Naive thymus-derived CD8-positive, alpha-beta T cell (primary cell): ENCODE measurements around the gene CILP. TPM values are rescaled to one million over a fixed set of nuclear protein-coding genes. Genes with fewer than 3 reads are reported as not detected.
"Not testable (repeated sequence)": the region's sequence is repeated elsewhere in the genome, so short reads cannot be mapped to it uniquely, and the experiment has no call there.

Source experiments
- ATAC-seq, 2 donors: fragments of 150-1000 bp; cut with Tn5 transposase in 1 of 2; sonication (Bioruptor Pico), chemical (Tn5 transposase) in 1 of 2; 1 replicate in 1 of 2; 2 replicates in 1 of 2; pipeline ENCODE4 v1.10.0; 2021; ENCODE audit warnings: mild to moderate bottlenecking in 2 of 2, moderate library complexity in 2 of 2
- POLR2A ChIA-PET: fragments of 350-600 bp; sonication (Branson Sonifier 250); formaldehyde crosslinking; loops from one replicate; lab custom pipeline; 2021; ENCODE audit warnings: antibody characterized with exemption; lab: Charles Lee
- DNase-seq, 10 donors: peaks; one replicate each; pipeline versions ENCODE4 v3.0.0 to v3.0.0-alpha.2; 2020 to 2022
- H3K27ac Mint-ChIP-seq, 10 donors: one replicate each; pipeline ENCODE4 v1.8.0; 2020 to 2022; ENCODE audit warnings: mild to moderate bottlenecking in 10 of 10, mixed read lengths in 10 of 10, moderate library complexity in 4 of 10, inconsistent platforms in 1 of 10
- H3K27me3 Mint-ChIP-seq, 5 donors: one replicate each; pipeline ENCODE4 v1.8.0; 2021 to 2022; ENCODE audit warnings: mixed read lengths in 5 of 5
- H3K36me3 Mint-ChIP-seq, 3 donors: one replicate each; pipeline ENCODE4 v1.8.0; 2020 to 2022; ENCODE audit warnings: mixed read lengths in 3 of 3, mild to moderate bottlenecking in 2 of 3, inconsistent platforms in 1 of 3
- H3K4me1 Mint-ChIP-seq, 4 donors: one replicate each; pipeline ENCODE4 v1.8.0; 2021 to 2022; ENCODE audit warnings: mixed read lengths in 4 of 4
- H3K4me3 Mint-ChIP-seq, 10 donors: one replicate each; pipeline ENCODE4 v1.8.0; 2020 to 2022; ENCODE audit warnings: mild to moderate bottlenecking in 10 of 10, mixed read lengths in 10 of 10, moderate library complexity in 6 of 10, inconsistent platforms in 1 of 10
- H3K9me3 Mint-ChIP-seq, 9 donors: one replicate each; pipeline ENCODE4 v1.8.0; 2020 to 2022; ENCODE audit warnings: mixed read lengths in 9 of 9, mild to moderate bottlenecking in 3 of 9, inconsistent platforms in 1 of 9, moderate library complexity in 1 of 9
- polyA plus RNA-seq, 3 donors: library from polyadenylated mRNA; unstranded; fragments of 300-500 nt; fragmentation: Illumina TruSeq; gene quantifications; one replicate each; pipeline ENCODE4 v1.2.3, GENCODE V29; 2021
- total RNA-seq, 8 experiments: library from RNA in 2 of 8; stranded (reverse) in 2 of 8; gene quantifications; one replicate each; pipeline ENCODE4 v1.2.3 and lab custom pipeline; 2021 to 2026

CILP gene
- total and polyA plus RNA-seq, 5 experiments from 2014 or later: 0.10 to 0.44 (median 0.44) TPM; not detected in 2

DNA sequence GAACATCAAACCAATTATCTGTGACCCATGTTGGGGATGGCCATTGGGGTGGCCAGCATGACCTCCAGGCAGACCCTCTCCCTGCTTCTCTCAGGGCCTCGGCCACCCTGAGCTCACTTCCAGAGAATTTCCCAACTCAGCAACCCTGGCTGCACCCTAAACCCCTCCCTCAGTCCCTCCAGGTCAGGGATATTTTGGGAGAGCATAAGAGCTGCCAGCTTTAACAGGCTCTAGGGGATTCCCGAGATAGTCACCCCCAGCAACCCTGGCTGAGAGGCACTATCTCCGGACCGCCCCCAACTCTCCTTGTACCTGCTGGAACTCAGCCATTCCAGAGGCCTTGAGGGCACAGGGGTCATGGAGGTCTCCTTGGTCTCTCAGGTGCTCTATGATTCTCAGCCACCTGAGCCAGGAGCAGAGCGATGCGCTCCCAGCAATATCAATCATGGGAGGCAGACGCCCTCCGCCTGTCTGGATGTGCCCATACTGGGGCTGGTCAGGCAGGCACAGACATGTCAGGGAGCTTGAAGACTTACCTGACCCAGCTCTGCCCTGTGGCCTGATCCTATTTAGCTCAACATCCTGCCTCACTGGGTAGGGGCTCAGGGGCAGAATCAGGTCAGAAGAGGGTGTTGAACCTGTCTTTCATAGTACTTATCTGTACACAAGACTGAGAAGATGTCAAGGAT lies 34.9 kb upstream of the CILP start:
- Mint-ChIP-seq H3K4me1 (peaks cover 3 to 16% (median 9%) of the 10 kb centered on the region in 4 donors), H3K27me3 (no peaks in the 10 kb centered on the region), H3K4me3 (no peak overlapping the region), H3K36me3 (peaks cover 3 to 27% (median 19%) of the 10 kb centered on the region in 3 donors), H3K9me3 (no peaks in the 10 kb centered on the region), H3K27ac (peak overlapping the region in 1 of 10 donors; percentile 17)
- POLR2A ChIA-PET: no interaction called here
- ATAC-seq (no peak), DNase-seq (no peak)

DNA sequence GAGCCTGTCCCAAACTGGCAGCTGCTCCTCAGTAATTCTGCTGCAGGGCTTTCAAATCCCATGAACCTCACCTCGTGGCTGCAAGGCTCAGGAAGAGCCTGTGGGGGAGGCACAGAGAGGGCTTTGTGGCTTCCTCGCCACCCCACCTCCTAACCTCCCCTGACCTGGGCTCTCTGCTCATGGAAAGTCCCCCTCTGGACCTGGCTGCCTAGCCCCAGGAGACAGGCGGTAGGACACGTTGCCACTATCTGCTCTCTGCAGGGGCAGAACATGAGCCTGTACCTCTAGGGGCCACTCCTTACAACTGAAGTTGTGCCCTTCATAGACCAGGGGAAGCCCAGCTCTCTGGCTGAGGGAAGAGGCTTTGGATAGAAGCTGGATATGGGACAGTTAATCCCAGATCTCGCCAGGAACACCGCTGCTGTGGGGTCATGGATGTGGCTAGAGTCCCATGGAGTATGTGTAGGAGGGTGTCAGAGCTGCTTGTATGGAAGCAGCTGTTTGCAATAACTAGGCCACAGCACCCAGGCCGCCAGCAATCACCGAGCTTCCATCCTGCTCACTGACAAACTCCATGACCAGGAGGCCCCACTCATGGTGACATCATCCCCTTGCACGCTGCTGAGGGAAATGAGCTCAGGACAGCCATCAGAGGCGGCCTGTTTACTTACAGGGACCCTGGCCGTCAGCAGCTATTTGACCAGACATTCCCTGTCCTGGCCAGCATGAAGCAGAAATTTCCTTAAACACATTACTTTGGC lies 34.0 kb upstream of the CILP start:
- H3K9me3 Mint-ChIP-seq: no peaks in the 10 kb centered on the region
- ATAC-seq (no peak), DNase-seq (no peak)
- POLR2A ChIA-PET: no interaction called here
- H3K4me1 Mint-ChIP-seq: peaks cover 3 to 10% (median 6%) of the 10 kb centered on the region in 4 donors
- peaks cover 3 to 27% (median 18%) of the 10 kb centered on the region in 3 donors for H3K36me3 Mint-ChIP-seq
- H3K27me3 Mint-ChIP-seq: no peaks in the 10 kb centered on the region
- H3K4me3 Mint-ChIP-seq: no peak overlapping the region
- H3K27ac Mint-ChIP-seq: no peak overlapping the region

DNA sequence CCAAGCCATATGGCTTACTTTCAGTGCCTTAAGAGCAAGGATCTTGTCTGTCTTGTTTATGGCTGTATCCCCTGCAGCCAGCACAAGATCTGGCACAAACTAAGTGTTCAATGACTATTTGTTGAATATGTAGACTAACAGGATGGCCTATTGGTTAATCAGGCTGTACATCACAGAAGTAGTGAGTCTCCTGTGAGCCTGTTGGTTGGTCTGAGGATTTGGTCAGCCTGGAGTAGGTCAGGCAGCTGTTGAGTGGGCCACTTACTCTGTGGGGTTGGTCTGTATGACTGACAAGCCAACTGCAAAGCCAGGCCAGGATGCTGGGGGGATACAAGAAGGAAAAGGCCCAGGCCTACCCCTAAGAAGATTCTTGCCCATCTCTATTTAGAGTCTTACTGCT lies 33.4 kb upstream of the CILP start:
- ATAC-seq (no peak), DNase-seq (no peak)
- H3K27ac Mint-ChIP-seq: no peak overlapping the region
- peaks cover 3 to 27% (median 18%) of the 10 kb centered on the region in 3 donors for H3K36me3 Mint-ChIP-seq
- no peaks in the 10 kb centered on the region for H3K9me3 Mint-ChIP-seq
- peaks cover 2 to 4% (median 3%) of the 10 kb centered on the region in 4 donors for H3K4me1 Mint-ChIP-seq
- no peaks in the 10 kb centered on the region for H3K27me3 Mint-ChIP-seq
- POLR2A ChIA-PET: no interaction called here
- H3K4me3 Mint-ChIP-seq: no peak overlapping the region

DNA sequence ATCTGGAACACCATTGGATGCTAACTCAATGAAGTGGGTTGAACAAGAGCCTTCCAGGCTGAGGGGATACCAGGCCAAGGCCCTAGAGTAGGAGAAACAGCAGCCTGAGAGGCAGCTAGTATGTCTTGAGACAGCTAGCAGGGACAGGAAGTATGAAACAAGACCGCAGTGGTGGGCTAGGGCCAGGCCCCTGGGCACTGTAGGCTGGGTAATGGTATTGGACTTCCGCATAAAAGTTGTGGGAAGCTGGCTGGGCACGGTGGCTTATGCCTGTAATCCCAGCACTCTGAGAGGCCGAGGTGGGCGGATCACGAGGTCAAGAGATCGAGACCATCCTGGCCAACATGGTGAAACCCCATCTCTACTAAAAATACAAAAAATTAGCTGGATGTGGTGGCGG lies 25.2 kb upstream of the CILP start:
- POLR2A ChIA-PET, H3K4me3 Mint-ChIP-seq, ATAC-seq, H3K4me1 Mint-ChIP-seq, H3K36me3 Mint-ChIP-seq, H3K27me3 Mint-ChIP-seq, DNase-seq, H3K9me3 Mint-ChIP-seq: not testable (repeated sequence)
- peak overlapping the region in 1 of 10 donors; percentile 51 for H3K27ac Mint-ChIP-seq

DNA sequence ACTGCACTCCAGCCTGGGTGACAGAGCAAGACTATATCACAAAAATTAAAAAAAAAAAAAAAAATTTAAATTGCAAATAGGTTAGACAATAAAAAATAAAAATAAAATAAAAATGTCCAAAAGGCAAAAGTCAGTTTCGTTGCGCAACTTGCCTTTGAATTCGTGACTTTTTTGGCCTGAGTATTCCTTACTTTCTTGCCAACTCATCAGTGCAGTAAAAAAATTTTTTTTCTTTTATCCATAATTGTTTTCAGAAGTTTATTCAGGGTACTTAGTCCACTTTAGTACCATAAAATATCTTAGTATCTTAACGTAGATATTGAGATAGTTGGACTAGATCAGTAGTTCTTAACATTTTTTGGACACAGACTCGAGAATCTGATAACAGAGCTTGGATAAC lies 22.4 kb upstream of the CILP start:
- Mint-ChIP-seq H3K4me1 (peaks cover 0 to 5% (median 0%) of the 10 kb centered on the region in 4 donors), H3K27me3 (no peaks in the 10 kb centered on the region), H3K36me3 (peaks cover 0 to 5% (median 5%) of the 10 kb centered on the region in 3 donors), H3K27ac (no peak overlapping the region), H3K9me3 (no peaks in the 10 kb centered on the region), H3K4me3 (no peak overlapping the region)
- no peak for ATAC-seq
- no peak for DNase-seq
- POLR2A ChIA-PET: no interaction called here

DNA sequence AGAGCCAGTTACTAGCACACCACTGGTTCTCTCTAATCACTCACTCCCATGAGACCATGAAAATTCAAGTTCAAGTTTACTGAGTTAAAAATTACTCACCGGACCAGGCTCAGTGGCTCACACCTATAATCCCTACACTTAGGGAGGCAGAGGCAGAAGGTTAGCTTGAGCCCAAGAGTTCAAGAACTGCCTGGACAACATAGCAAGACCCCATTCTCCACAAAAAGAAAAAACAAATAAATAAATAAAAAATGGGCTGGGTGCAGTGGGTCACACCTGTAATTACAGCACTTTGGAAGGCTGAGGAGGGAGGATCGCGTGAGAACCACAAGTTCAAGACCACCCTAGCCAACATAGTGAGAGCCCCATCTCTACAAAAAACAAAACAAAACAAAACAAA lies 21.2 kb upstream of the CILP start:
- Mint-ChIP-seq H3K27me3 (no peaks in the 10 kb centered on the region), H3K27ac (no peak overlapping the region), H3K9me3 (no peaks in the 10 kb centered on the region), H3K4me3 (no peak overlapping the region), H3K4me1 (peaks cover 0 to 4% (median 0%) of the 10 kb centered on the region in 4 donors), H3K36me3 (peaks cover 0 to 5% (median 5%) of the 10 kb centered on the region in 3 donors)
- ATAC-seq: no peak
- POLR2A ChIA-PET: interaction anchor here (0.7 kb wide), 1 partner anchor 11 kb away, joined by 6 read pairs; no protein-coding TSS in a partner anchor
- DNase-seq: no peak

DNA sequence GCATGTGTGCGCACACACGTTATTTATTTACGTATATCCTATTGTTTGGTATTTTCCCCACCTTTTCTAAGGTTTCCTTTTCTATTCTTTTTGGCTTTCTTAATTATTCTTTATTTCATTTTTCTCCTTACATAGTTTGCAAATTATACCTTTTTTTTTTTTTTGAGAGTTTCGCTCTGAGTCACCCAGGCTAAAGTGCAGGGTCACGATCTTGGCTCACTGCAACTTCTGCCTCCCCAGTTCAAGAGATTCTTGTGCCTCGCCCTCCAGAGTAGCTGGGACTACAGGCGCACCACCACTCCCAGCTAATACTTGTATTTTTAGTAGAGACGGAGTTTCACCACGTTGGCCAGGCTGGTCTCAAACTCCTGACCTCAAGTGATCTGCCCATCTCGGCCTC lies 20.0 kb upstream of the CILP start:
- no peaks in the 10 kb centered on the region for H3K9me3 Mint-ChIP-seq
- H3K27ac Mint-ChIP-seq: no peak overlapping the region
- H3K36me3 Mint-ChIP-seq: peaks cover 0 to 5% (median 5%) of the 10 kb centered on the region in 3 donors
- no peaks in the 10 kb centered on the region for H3K27me3 Mint-ChIP-seq
- no peak overlapping the region for H3K4me3 Mint-ChIP-seq
- DNase-seq: no peak
- no peak for ATAC-seq
- no peaks in the 10 kb centered on the region for H3K4me1 Mint-ChIP-seq
- POLR2A ChIA-PET: no interaction called here

DNA sequence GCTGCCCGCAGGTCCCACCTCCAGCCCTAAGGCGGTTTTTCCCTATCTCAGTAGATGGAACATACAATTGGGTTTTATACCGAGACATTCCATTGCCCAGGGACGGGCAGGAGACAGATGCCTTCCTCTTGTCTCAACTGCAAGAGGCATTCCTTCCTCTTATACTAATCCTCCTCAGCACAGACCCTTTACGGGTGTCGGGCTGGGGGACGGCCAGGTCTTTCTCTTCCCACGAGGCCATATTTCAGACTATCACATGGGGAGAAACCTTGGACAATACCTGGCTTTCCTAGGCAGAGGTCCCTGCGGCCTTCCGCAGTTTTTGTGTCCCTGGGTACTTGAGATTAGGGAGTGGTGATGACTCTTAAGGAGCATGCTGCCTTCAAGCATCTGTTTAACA lies 15.6 kb upstream of the CILP start:
- H3K27ac Mint-ChIP-seq, DNase-seq, H3K4me1 Mint-ChIP-seq, H3K27me3 Mint-ChIP-seq, H3K36me3 Mint-ChIP-seq, ATAC-seq, POLR2A ChIA-PET, H3K4me3 Mint-ChIP-seq, H3K9me3 Mint-ChIP-seq: not testable (repeated sequence)

DNA sequence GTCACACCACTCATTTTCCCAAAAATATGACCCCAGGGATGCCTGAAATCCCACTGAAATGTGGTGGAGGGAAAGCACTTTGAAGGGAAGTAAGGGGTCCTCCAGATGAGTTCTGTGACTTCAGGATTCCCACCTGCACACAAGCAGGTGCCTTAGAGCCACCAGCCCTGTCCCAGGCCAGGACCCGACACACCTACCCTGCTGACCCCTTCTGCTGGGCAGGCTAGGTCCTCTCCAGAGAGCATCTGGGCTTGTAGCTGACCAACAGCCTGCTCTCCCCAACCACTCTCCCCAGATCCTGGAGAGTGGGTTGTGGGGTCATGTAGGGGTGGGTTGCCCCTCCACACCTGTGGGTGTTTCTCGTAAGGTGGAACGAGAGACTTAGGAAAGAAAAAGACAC lies 14.9 kb upstream of the CILP start:
- Mint-ChIP-seq H3K9me3 (no peaks in the 10 kb centered on the region), H3K4me1 (no peaks in the 10 kb centered on the region)
- POLR2A ChIA-PET: no interaction called here

DNA sequence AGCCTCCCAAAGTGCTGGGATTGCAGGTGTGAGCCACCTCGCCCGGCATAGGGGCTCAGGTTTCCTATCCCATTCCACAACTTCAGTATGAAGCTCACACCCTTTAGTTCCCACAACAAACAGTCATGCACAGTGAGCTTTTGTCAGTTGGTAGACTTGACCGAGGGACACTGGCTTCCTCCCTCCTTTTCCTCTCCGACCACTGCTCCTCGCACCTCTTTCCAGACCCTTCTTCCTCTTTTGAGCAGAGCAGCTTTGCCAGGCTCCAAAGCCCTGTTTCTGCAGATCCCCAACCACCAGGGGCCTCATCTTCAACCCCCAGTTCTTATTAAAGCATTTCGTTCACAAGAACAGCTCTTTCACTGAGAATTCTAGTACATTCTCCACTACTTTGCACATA lies 12.7 kb upstream of the CILP start:
- no peaks in the 10 kb centered on the region for H3K36me3 Mint-ChIP-seq
- H3K27me3 Mint-ChIP-seq: no peaks in the 10 kb centered on the region
- POLR2A ChIA-PET: no interaction called here
- H3K4me1 Mint-ChIP-seq: no peaks in the 10 kb centered on the region
- ATAC-seq: no peak
- H3K9me3 Mint-ChIP-seq: no peaks in the 10 kb centered on the region
- no peak overlapping the region for H3K4me3 Mint-ChIP-seq
- no peak for DNase-seq
- H3K27ac Mint-ChIP-seq: no peak overlapping the region

More for the DNA sequence above, 14.9 kb upstream of the CILP start:
- no peak for ATAC-seq
- Mint-ChIP-seq H3K27me3 (no peaks in the 10 kb centered on the region), H3K36me3 (no peaks in the 10 kb centered on the region), H3K27ac (no peak overlapping the region), H3K4me3 (no peak overlapping the region)
- no peak for DNase-seq

DNA sequence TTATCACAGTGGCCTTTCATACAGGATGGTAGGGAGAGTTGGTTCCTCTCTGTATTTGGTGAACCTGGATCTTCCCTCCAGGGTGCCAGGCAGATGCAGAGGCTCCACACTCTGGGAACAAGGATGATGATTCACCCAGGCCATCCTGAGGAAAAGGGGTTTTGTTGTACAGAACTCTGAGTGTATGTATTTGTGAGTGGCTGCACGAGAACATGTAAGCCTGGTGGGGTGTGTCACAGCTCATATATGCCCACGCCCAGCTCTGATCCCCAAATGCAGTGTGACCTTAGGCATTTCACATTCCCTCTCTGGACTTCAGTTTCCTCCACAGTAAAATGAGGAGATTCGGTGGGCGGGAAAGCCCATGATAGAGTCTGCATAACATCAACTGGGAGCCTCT lies 11.6 kb upstream of the CILP start:
- Mint-ChIP-seq H3K9me3 (no peaks in the 10 kb centered on the region), H3K27ac (no peak overlapping the region), H3K4me3 (no peak overlapping the region), H3K36me3 (no peaks in the 10 kb centered on the region), H3K4me1 (no peaks in the 10 kb centered on the region), H3K27me3 (no peaks in the 10 kb centered on the region)
- DNase-seq: no peak
- POLR2A ChIA-PET: no interaction called here
- ATAC-seq: no peak

DNA sequence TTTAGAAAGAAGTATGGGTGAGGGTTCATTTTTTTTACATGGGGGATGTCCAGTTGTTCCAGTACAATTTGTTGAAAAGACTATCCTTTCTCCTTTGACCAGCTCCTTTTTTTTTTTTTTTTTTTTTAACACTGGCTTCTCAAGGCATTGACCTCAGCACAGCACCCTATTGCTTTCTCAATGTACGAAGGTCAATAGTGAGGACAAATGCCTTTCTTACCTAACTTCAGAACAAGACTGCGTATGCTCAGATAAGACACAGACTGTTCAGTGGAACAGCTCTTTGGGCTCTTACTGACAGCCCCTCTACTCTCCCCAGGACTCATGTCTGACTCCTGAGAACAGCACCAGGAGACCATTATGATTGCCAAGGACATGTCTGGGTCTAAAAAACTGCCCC lies 10.4 kb upstream of the CILP start:
- POLR2A ChIA-PET: interaction anchor here (0.6 kb wide), 2 partner anchors 10 to 45 kb away, joined by 6 to 7 read pairs; no protein-coding TSS in a partner anchor

DNA sequence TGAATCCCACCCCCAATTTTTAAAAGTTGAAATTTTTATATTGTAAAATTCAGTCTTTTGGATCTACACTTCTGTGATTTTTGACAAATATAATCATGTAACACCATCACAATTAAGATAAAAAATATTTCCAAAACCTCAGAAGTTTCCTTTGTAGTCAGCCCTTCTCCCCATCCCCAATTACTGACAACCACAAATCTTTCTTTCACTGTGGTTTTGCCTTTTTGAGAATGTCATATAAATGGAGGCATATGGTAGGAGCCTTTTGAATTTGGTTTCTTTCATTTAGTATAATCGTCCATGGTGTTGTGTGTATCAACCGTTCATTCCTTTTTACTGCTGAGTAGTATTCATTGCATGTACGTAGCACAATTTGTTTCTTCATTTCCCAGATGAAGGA lies 7.9 kb upstream of the CILP start:
- DNase-seq (no peak), ATAC-seq (no peak)
- Mint-ChIP-seq H3K4me3 (no peak overlapping the region), H3K27me3 (no peaks in the 10 kb centered on the region), H3K27ac (no peak overlapping the region), H3K36me3 (no peaks in the 10 kb centered on the region), H3K4me1 (peaks cover 0 to 6% (median 2%) of the 10 kb centered on the region in 4 donors), H3K9me3 (peaks cover 0 to 1% (median 0%) of the 10 kb centered on the region in 9 donors)
- POLR2A ChIA-PET: no interaction called here

More for the DNA sequence above, 10.4 kb upstream of the CILP start:
- no peak for DNase-seq
- ATAC-seq: no peak
- Mint-ChIP-seq H3K4me1 (peaks cover 0 to 6% (median 2%) of the 10 kb centered on the region in 4 donors), H3K9me3 (no peaks in the 10 kb centered on the region), H3K4me3 (no peak overlapping the region), H3K27me3 (no peaks in the 10 kb centered on the region), H3K27ac (no peak overlapping the region), H3K36me3 (no peaks in the 10 kb centered on the region)
